Suprapubic skin (tissue), 4 donors: ENCODE data around the gene STARD10. TPM values are rescaled to one million over a fixed set of nuclear protein-coding genes. Genes with fewer than 3 reads are reported as not detected.

Source experiments
- DNase-seq, 2 donors: peaks; one replicate each; pipeline ENCODE4 v3.0.0-alpha.2; 2019; ENCODE audit warnings: low spot score in 2 of 2
- H3K27ac ChIP-seq: fragments of 200-600 bp; sonication (generic); one replicate; pipeline ENCODE4 v1.5.1; 2019
- H3K27me3 ChIP-seq: fragments of 200-600 bp; sonication (generic); one replicate; pipeline ENCODE4 v1.5.1; 2019
- H3K36me3 ChIP-seq: fragments of 200-600 bp; sonication (generic); one replicate; pipeline ENCODE4 v1.5.1; 2019
- H3K4me1 ChIP-seq: fragments of 200-600 bp; sonication (generic); one replicate; pipeline ENCODE4 v1.5.1; 2019
- H3K4me3 ChIP-seq: fragments of 200-600 bp; sonication (generic); one replicate; pipeline ENCODE4 v1.5.1; 2019; ENCODE audit warnings: mild to moderate bottlenecking
- H3K9me3 ChIP-seq: fragments of 200-600 bp; sonication (generic); one replicate; pipeline ENCODE4 v1.5.1; 2019
- EP300 ChIP-seq: sonication (generic); formaldehyde crosslinking; IDR thresholded peaks from one replicate; pipeline ENCODE4 v1.6.1; 2017; ENCODE audit warnings: antibody characterized with exemption
- POLR2A ChIP-seq, 2 donors: fragments of 450-650 bp; IDR thresholded peaks; one replicate each; pipeline ENCODE4 v1.6.1; 2017; ENCODE audit warnings: antibody characterized with exemption in 2 of 2, mild to moderate bottlenecking in 2 of 2, moderate library complexity in 2 of 2
- POLR2AphosphoS5 ChIP-seq, 3 donors: sonication (generic); formaldehyde crosslinking; IDR thresholded peaks; one replicate each; pipeline ENCODE4 v1.6.1; 2017; ENCODE audit warnings: antibody characterized with exemption in 3 of 3
- WGBS: methylation state at CpG from one replicate; pipeline ENCODE4 v1.1.5; 2018; 5-methylcytosine and 5-hydroxymethylcytosine counted together
- total RNA-seq, 4 donors: library from RNA; depleted of rRNA; stranded (reverse); fragments of >200 nt; gene quantifications; one replicate each; pipeline ENCODE4 v1.1.0, GENCODE V29; 2016
- TF ChIP-seq, protein P1 (sequence below), 2 donors: fragments of 200-600 bp in 1 of 2; fragments of 450-650 bp in 1 of 2; sonication (generic) in 1 of 2; IDR thresholded peaks; one replicate each; pipeline ENCODE4 v1.5.1; 2016 to 2019; ENCODE audit warnings: antibody characterized with exemption in 2 of 2, mild to moderate bottlenecking in 1 of 2, moderate library complexity in 1 of 2

The STARD10 gene
- total RNA-seq, 4 donors from 2014 or later, result 76.3 to 83.0 (median 79.4) TPM

DNA sequence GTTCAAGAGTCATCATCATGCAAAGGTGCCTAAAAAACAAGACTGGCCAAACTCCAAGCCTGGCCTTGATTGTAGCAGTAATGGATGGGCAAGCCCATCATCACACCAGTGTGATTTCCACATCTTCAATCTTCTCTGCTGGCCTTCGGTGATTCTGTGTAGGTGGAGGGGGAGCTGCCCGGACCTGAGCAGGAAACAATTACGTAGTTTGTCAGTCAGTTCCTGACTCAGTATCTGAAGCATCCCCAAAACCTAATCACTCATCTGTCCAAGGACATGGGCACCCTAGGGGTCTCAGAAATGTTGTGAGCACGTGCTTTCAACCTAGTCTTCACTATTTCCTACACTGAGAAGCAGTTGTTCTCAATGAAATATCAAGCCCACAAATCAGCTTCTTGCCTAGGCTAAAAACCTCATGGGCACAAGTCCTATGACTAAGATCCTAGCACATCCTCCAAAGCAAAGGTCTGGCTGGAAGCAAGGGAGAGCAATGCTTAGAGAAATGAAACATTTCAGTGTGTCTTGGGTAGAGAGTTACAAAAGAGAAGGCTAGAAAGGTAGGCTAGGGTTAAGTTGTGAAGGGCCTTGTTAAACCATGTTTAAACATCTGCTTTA, 45.0 kb upstream of the STARD10 start:
- Histone ChIP-seq H3K27ac (no peak overlapping the region), H3K27me3 (no peaks in the 10 kb centered on the region), H3K36me3 (peaks cover 30% of the 10 kb centered on the region), H3K4me1 (peaks cover 8% of the 10 kb centered on the region), H3K4me3 (no peak overlapping the region), H3K9me3 (no peaks in the 10 kb centered on the region)
- 53% methylated on average over 4 of the region's 4 CpGs for WGBS
- no peak for DNase-seq
- TF ChIP-seq EP300 (no peak), POLR2A (IDR thresholded peaks at IDR 0.05) (no peak), POLR2AphosphoS5 (IDR thresholded peaks at IDR 0.05) (no peak)
- TF ChIP-seq, protein P1, sequence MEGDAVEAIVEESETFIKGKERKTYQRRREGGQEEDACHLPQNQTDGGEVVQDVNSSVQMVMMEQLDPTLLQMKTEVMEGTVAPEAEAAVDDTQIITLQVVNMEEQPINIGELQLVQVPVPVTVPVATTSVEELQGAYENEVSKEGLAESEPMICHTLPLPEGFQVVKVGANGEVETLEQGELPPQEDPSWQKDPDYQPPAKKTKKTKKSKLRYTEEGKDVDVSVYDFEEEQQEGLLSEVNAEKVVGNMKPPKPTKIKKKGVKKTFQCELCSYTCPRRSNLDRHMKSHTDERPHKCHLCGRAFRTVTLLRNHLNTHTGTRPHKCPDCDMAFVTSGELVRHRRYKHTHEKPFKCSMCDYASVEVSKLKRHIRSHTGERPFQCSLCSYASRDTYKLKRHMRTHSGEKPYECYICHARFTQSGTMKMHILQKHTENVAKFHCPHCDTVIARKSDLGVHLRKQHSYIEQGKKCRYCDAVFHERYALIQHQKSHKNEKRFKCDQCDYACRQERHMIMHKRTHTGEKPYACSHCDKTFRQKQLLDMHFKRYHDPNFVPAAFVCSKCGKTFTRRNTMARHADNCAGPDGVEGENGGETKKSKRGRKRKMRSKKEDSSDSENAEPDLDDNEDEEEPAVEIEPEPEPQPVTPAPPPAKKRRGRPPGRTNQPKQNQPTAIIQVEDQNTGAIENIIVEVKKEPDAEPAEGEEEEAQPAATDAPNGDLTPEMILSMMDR (IDR thresholded peaks at IDR 0.05), result no peak

DNA sequence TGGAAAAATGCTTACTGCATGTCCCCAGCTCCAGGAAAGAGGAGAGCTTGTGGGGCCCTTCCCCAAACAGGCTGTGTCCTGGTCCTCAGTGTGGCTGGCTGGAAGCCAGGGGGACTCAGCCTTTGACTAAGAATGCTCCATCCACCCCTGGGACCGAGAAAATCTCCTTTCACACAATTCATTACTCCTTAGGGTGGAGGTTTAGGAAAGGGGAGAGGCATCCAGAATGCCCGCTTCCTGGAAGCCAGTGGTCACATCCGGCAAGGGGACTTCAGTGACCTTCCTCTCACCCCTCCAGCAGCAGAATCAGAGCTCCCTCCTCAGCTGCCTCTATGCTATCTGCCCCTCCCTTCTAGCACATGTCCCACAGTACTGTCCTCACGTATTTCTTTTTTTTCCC, 42.3 kb upstream of the STARD10 start:
- peaks cover 18% of the 10 kb centered on the region for H3K36me3 ChIP-seq
- peaks cover 31% of the 10 kb centered on the region for H3K4me1 ChIP-seq
- no peak overlapping the region for H3K4me3 ChIP-seq
- WGBS, result 74% methylated on average over 4 of the region's 4 CpGs
- no peaks in the 10 kb centered on the region for H3K27me3 ChIP-seq
- DNase-seq, result no peak
- peak overlapping the region; percentile 47 for H3K27ac ChIP-seq
- TF ChIP-seq EP300, result no peak
- no peak for TF ChIP-seq POLR2A (IDR thresholded peaks at IDR 0.05)
- TF ChIP-seq, protein P1 (IDR thresholded peaks at IDR 0.05), result no peak
- TF ChIP-seq POLR2AphosphoS5 (IDR thresholded peaks at IDR 0.05), result no peak
- no peaks in the 10 kb centered on the region for H3K9me3 ChIP-seq

DNA sequence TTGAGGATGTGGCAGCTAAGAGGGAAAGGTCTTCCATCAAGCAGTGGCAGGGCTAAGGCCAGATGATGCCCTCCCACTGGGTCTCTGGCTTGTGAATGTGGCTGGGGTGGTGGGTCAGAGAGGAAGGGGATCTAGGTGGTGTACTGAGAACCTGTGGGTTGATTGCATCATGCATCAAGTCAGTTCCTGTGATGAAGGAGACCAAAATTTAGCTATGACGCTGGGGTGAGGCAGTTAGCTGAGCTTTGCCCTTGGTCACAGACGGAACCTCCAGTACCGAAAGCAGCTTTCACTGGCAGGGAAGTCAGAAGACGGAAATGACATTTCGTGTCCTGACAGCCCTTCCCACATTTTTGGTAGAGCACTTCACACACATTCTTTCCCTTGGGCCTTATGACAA, 41.1 kb upstream of the STARD10 start:
- peaks cover 16% of the 10 kb centered on the region for H3K36me3 ChIP-seq
- H3K27me3 ChIP-seq, result no peaks in the 10 kb centered on the region
- H3K4me3 ChIP-seq, result no peak overlapping the region
- WGBS, result 83% methylated on average over 5 of the region's 5 CpGs
- TF ChIP-seq, protein P1 (IDR thresholded peaks at IDR 0.05), result no peak
- TF ChIP-seq POLR2A (IDR thresholded peaks at IDR 0.05) (no peak), EP300 (no peak), POLR2AphosphoS5 (IDR thresholded peaks at IDR 0.05) (no peak)
- H3K9me3 ChIP-seq, result no peaks in the 10 kb centered on the region
- DNase-seq, result no peak
- peaks cover 31% of the 10 kb centered on the region for H3K4me1 ChIP-seq
- peak overlapping the region; percentile 47 for H3K27ac ChIP-seq

DNA sequence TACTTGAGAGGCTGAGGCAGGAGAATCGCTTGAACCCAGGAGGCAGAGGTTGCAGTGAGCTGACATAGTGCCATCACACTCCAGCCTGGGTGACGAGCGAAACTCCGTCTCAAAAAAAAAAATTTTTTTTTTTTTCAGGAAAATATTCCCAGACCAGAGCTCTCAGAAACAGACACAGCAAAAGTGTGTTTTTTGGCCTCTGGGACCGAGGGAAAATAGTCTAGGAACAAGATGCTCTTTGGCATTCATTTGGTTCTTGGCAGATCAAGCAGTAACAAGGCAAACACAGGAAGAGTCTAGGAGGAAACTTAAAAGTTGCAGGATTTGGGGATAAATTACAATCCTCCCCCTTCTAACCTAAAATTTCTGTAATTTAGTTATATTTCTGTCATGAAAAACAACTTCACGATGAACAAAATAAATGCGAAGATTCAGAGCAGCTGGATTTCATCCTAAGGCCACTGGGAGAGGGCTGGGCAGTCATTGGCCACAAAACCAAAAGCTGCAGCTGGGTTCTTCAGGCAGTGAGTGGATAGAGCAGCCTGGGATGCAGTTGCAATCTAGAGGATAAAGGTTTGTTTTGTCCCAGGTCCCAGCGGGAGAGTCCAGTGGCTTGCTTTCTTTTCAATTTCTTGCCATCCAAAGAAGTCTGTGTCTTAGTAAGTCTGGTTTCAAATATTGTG, 40.1 kb upstream of the STARD10 start:
- no peak overlapping the region for H3K4me3 ChIP-seq
- TF ChIP-seq POLR2A (IDR thresholded peaks at IDR 0.05) (no peak), POLR2AphosphoS5 (IDR thresholded peaks at IDR 0.05) (no peak), EP300 (no peak)
- TF ChIP-seq, protein P1 (IDR thresholded peaks at IDR 0.05), result no peak
- H3K36me3 ChIP-seq, result peaks cover 23% of the 10 kb centered on the region
- H3K4me1 ChIP-seq, result peaks cover 31% of the 10 kb centered on the region
- H3K27me3 ChIP-seq, result no peaks in the 10 kb centered on the region
- 51% methylated on average over 8 of the region's 8 CpGs for WGBS
- no peaks in the 10 kb centered on the region for H3K9me3 ChIP-seq
- peak overlapping the region; percentile 47 for H3K27ac ChIP-seq
- DNase-seq, result no peak

DNA sequence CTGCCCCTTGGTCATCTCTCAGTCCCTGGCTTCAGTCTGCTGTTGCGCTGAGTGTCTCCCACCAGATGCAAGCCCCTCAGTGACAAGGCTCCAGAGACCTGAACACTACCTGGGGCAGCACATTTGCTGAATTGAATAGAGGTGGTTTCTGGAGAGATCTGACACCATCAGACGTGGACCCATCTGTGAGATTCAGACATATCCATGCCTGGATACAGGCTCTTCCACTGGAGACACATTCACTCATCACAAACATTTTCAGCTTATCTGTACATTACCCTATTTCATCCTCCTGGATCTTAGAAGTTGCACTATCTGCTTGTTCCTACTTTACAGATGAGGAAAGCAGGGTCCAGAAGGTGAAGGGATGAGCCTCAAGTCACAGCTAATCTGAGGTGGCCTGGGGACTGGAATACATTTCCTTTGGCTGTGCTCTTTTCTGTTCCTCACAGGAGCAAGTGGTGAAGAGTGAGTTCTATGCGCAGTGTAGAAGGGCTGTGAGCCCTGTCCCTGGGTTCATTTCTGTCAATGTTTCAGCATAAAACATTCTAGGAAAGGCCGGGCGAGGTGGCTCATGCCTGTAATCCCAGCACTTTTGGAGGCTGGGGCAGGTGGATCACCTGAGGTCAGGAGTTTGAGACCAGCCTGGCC, 39.4 kb upstream of the STARD10 start:
- Histone ChIP-seq H3K36me3 (peaks cover 27% of the 10 kb centered on the region), H3K27ac (no peak overlapping the region), H3K4me1 (peaks cover 31% of the 10 kb centered on the region), H3K9me3 (no peaks in the 10 kb centered on the region), H3K4me3 (no peak overlapping the region), H3K27me3 (no peaks in the 10 kb centered on the region)
- TF ChIP-seq EP300, result no peak
- TF ChIP-seq POLR2AphosphoS5 (IDR thresholded peaks at IDR 0.05), result no peak
- TF ChIP-seq, protein P1 (IDR thresholded peaks at IDR 0.05), result no peak
- no peak for TF ChIP-seq POLR2A (IDR thresholded peaks at IDR 0.05)
- DNase-seq, result no peak
- 100% methylated on average over 5 of the region's 5 CpGs for WGBS
